Peyer's patch (tissue), 4 donors: ENCODE data around the gene POLR2M.

Experiments used
- POLR2A ChIP-seq, 2 donors: fragments of 450-650 bp; IDR thresholded peaks; one replicate each; pipeline ENCODE4 v1.5.1; 2017; ENCODE audit warnings: antibody characterized with exemption in 2 of 2, mild to moderate bottlenecking in 2 of 2, moderate library complexity in 2 of 2
- TF ChIP-seq, protein P1 (sequence below), 6 experiments: fragments of 450-650 bp in 4 of 6; fragments of 200-600 bp in 2 of 6; sonication (generic) in 1 of 6; IDR thresholded peaks; one replicate each; pipeline ENCODE4 v1.5.1; 2017 to 2019; ENCODE audit warnings: antibody characterized with exemption in 6 of 6, mild to moderate bottlenecking in 3 of 6, moderate library complexity in 1 of 6

DNA sequence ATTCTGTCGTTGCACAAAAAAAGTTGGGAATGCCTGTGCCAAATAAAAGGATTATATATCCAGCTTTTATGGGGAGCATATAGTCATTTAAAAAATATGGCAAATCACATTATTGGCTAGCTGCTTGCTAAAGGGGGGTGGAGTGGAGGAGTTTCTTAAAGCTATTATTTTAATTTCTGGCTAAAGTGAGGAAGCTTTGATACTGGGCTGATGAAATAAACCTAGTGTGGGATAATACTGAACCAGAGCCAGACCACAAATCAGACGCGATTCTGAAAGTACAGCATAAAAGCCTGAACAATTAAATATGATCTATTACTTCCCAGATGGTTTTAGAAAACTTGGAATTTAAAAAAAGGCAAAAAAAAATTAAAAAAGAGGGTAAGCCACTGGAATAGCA, 14.4 kb downstream of the POLR2M start:
- TF ChIP-seq, protein P1, sequence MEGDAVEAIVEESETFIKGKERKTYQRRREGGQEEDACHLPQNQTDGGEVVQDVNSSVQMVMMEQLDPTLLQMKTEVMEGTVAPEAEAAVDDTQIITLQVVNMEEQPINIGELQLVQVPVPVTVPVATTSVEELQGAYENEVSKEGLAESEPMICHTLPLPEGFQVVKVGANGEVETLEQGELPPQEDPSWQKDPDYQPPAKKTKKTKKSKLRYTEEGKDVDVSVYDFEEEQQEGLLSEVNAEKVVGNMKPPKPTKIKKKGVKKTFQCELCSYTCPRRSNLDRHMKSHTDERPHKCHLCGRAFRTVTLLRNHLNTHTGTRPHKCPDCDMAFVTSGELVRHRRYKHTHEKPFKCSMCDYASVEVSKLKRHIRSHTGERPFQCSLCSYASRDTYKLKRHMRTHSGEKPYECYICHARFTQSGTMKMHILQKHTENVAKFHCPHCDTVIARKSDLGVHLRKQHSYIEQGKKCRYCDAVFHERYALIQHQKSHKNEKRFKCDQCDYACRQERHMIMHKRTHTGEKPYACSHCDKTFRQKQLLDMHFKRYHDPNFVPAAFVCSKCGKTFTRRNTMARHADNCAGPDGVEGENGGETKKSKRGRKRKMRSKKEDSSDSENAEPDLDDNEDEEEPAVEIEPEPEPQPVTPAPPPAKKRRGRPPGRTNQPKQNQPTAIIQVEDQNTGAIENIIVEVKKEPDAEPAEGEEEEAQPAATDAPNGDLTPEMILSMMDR (IDR thresholded peaks at IDR 0.05) = no peak
- TF ChIP-seq POLR2A (IDR thresholded peaks at IDR 0.05) = no peak
